ENCODE results near the gene ALG12. TPM values are rescaled to one million over a fixed set of nuclear protein-coding genes. Genes with fewer than 3 reads are reported as not detected.
"Not testable (repeated sequence)": the region's sequence is repeated elsewhere in the genome, so short reads cannot be mapped to it uniquely, and the experiment has no call there.

Gene ALG12
- total RNA-seq, 2 donors from 2014 or later, result 19.5 to 21.9 TPM

DNA sequence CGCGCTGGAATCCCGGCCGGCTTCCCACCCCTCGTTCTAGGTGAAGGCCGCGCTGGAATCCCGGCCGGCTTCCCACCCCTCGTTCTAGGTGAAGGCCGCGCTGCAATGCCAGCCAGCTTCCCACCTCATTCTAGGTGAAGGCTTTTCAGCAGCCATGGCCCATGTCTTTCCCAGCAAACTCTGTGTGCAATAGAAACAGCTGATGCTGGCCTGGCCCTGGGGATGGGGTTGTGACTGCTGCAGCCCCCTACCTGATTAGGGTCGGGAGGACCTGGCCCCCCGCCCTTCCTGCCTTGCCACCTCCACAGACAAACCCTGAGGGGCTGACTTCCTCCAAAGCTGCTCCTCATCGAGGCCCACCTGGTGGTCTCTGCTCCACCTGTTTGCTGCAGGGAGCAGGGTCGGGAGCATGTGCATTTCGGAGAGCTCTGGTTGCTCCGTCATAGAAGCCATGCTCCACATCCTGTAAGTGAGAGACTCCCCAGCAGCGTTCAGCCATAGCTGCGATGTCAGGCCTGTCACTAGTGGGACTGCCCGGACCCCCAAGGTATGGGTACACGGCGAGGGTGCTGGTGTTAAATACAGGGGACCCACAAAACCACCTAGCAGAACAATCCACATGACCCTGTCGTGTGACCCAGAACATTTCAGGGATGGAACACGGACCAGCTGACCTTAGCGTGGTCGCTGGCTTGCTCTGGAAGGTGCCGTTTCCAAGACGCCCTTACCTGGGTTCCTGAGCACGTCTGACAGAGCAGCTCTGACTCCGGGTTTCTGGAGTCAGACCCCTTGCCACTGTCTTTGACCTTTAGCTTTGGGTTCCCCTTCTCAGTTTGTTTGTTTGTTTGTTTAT is 61.2 kb downstream of the ALG12 start:
- Mint-ChIP-seq H3K4me1 (peaks cover 24% of the 10 kb centered on the region), H3K4me3 (no peak overlapping the region), H3K27me3 (no peaks in the 10 kb centered on the region), H3K27ac (no peak overlapping the region), H3K36me3 (ENCODE audit: low read depth) (peaks cover 5% of the 10 kb centered on the region), H3K9me3 (no peaks in the 10 kb centered on the region)
- ATAC-seq (replicated peaks), result no peak

DNA sequence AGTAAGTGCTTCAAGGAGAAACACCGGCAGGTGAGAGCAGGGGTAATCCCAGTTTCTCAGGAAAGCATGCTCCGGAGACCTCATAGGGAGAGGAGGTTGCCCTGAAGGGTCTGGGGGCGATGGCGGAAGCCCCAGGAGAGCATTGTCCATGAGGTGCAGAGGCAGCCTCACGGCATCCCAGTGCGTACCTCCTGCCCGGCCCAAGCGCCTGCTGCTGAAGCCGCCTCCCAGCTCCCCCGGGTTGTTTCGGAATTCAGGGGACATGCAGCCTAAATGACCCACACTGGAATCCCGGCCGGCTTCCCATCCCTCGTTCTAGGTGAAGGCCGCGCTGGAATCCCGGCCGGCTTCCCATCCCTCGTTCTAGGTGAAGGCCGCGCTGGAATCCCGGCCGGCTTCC is 61.9 kb downstream of the ALG12 start:
- H3K27ac Mint-ChIP-seq, result peak overlapping the region; percentile 91
- peaks cover 24% of the 10 kb centered on the region for H3K4me1 Mint-ChIP-seq
- no peaks in the 10 kb centered on the region for H3K9me3 Mint-ChIP-seq
- H3K36me3 Mint-ChIP-seq (ENCODE audit: low read depth), result peaks cover 5% of the 10 kb centered on the region
- no peak for ATAC-seq (replicated peaks)
- H3K27me3 Mint-ChIP-seq, result no peaks in the 10 kb centered on the region
- H3K4me3 Mint-ChIP-seq, result peak overlapping the region; percentile 98

GRCh38 chr22:49855251-49855911 is 62.9 kb downstream of the ALG12 start:
- H3K4me3 Mint-ChIP-seq, result peak overlapping the region; percentile 98
- peak overlapping the region; percentile 91 for H3K27ac Mint-ChIP-seq
- no peaks in the 10 kb centered on the region for H3K27me3 Mint-ChIP-seq
- peaks cover 5% of the 10 kb centered on the region for H3K36me3 Mint-ChIP-seq (ENCODE audit: low read depth)
- H3K4me1 Mint-ChIP-seq, result peaks cover 25% of the 10 kb centered on the region
- ATAC-seq (replicated peaks), result no peak
- H3K9me3 Mint-ChIP-seq, result no peaks in the 10 kb centered on the region

DNA sequence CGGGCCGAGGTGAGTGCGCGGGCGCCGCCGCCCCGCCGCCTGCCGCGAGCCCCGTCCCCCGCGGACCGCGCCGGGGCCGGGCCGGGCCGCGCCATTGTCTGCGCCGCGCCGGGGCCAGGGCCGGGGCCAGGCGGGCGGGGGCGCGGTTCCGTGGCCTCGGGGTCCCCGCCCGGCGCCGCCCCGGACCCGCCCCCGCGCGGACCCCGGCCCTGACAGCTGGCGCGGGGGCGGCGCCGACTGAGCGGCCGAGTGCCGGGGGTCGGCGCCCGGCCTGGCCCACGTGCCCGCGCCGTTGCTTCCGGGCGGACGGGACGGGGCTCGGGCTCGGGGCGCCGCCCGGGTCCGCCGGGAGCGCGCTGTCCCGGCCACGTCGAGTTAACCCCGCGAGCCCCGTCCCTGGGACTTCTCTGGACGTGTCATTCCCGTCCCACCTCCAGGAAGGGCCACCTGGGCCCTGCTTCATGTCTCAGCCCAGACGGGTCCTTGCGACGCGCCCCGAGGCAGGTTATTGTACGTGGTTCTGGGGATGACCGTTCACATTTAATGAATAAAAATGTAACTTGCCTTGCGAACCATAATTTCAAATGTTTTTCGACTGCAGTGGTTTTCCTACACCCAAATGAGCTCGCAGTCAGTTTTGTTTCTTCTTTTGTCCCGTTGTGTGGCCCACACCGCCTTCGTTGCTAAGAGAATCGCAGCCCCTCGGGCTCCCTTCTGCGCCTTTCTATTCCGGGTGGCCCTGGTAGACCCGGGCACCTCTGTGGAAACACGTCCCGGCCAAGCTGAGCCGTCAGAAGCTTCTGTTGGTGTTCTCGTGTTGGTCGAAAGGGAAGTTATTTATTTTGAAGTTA is 64.0 kb downstream of the ALG12 start:
- peak; percentile 40 for ATAC-seq (replicated peaks)
- Mint-ChIP-seq H3K9me3 (no peaks in the 10 kb centered on the region), H3K36me3 (ENCODE audit: low read depth) (peaks cover 5% of the 10 kb centered on the region), H3K27ac (peak overlapping the region; percentile 91), H3K4me1 (peaks cover 24% of the 10 kb centered on the region), H3K27me3 (no peaks in the 10 kb centered on the region), H3K4me3 (peak overlapping the region; percentile 98)

GRCh38 chr22:49852898-49853894 is 65.0 kb downstream of the ALG12 start, which contains the start of gene ZBED4:
ZBED4 (plus strand) TSS chr22:49853844; CDS start chr22:49883663, 29,819 bp downstream.
- Mint-ChIP-seq H3K4me3 (peak within 1 kb of the TSS; percentile 98), H3K4me1 (peaks cover 19% of the 10 kb centered on the region), H3K9me3 (no peaks in the 10 kb centered on the region), H3K36me3 (ENCODE audit: low read depth) (peaks cover 5% of the 10 kb centered on the region), H3K27ac (peak within 1 kb of the TSS; percentile 91), H3K27me3 (no peaks in the 10 kb centered on the region)
- peak; percentile 86 for ATAC-seq (replicated peaks)

DNA sequence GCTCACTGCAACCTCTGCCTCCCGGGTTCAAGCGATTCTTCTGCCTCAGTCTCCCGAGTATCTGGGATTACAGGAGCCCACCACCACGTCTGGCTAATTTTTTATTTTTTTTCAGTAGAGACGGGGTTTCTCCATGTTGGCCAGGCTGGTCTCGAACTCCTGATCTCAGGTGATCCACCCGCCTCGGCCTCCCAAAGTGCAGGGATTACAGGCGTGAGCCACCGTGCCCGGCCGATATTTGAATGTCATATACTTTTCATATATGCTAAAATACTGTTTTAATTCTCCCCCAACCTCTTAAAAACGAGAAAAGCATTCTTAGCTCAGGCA is 65.7 kb downstream of the ALG12 start:
- not testable (repeated sequence) for H3K27ac Mint-ChIP-seq
- peaks cover 19% of the 10 kb centered on the region for H3K4me1 Mint-ChIP-seq

DNA sequence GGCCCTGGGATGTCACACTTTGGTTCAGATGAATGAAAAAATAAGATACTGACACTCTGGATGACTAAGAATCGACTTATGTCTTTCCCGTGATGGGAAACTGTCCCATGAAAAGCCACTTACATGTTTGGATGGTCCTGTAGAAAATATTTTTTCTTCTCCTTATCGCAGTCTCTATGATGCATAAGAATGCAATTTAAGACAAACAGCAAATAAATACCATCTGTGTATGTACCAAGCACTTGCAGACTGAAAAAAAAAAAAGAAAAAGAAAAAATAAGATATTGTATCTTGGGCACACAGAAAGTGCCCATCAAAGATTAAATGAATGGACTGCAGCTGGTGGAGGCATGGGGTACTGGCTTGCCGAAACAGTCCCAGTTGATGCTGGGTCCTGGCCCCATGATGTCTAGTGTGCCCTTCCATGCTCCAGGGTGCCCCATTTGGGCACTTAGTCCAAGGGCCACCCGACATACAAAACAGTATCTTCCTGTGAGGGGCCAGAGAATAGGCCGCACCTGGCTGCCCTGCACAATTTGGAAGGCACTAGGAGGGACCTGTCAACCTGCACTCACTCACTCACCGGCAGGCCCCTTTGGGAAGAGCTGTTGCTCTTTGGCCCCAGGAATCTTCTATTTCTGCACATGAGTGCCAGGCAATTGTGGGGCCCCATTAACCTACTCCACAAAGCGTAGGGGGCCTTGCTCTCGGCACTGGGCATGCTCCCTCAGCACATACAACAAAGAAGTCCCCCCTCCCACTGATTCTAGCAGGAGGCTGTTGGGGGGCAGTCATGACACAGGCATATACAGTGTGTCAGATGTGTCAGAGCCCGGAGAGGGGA is 67.1 kb downstream of the ALG12 start:
- H3K36me3 Mint-ChIP-seq (ENCODE audit: low read depth), result peaks cover 5% of the 10 kb centered on the region
- no peaks in the 10 kb centered on the region for H3K27me3 Mint-ChIP-seq
- peak overlapping the region; percentile 48 for H3K27ac Mint-ChIP-seq
- ATAC-seq (replicated peaks), result no peak
- peak overlapping the region; percentile 64 for H3K4me3 Mint-ChIP-seq
- H3K9me3 Mint-ChIP-seq, result no peaks in the 10 kb centered on the region
- H3K4me1 Mint-ChIP-seq, result peaks cover 18% of the 10 kb centered on the region

More for the DNA sequence above, 65.7 kb downstream of the ALG12 start:
- not testable (repeated sequence) for ATAC-seq (replicated peaks); H3K36me3 Mint-ChIP-seq (ENCODE audit: low read depth); H3K27me3 Mint-ChIP-seq; H3K9me3 Mint-ChIP-seq
- H3K4me3 Mint-ChIP-seq, result peak overlapping the region; percentile 64

Other genes with a start within 250 kb of the ALG12 start
- 10 to 100 TPM; 43.4 to 43.8 TPM for gene BRD1, start 90.6 kb downstream of the ALG12 start, total RNA-seq
- gene ZBED4, start 64.6 kb downstream of the ALG12 start, total RNA-seq, result 10 to 100 TPM; 27.1 to 28.5 TPM
- gene CRELD2, start 196 bp upstream of the ALG12 start, total RNA-seq, result 10 to 100 TPM; 22.7 to 38.6 TPM
- gene PIM3, start 42.3 kb upstream of the ALG12 start, total RNA-seq, result 100 to 1,000 TPM in 1 of 2 donors, 10 to 100 TPM in 1; 94.8 to 235 TPM
- under 1 TPM; 0.09 to 0.42 TPM for gene IL17REL, start 94.3 kb upstream of the ALG12 start, total RNA-seq
- gene TTLL8, start 139.9 kb upstream of the ALG12 start, total RNA-seq, result not detected
- under 1 TPM in 1 of 2 donors, not detected in 1; 0.13 TPM for gene MLC1, start 167.0 kb upstream of the ALG12 start, total RNA-seq
- gene MOV10L1, start 171.6 kb upstream of the ALG12 start, total RNA-seq, result not detected

Measured in activated T-helper 17 cell treated with anti-CD3 and anti-CD28 coated beads, Interleukin-2, amount 50 U/mL, for 72 hours (primary cell).